A549 treated with AZD2906 at 1 μM for 4 hours (cell line): ENCODE measurements around the gene SLAMF7. TPM values are rescaled to one million over a fixed set of nuclear protein-coding genes. Genes with fewer than 3 reads are reported as not detected.

Source experiments
- total RNA-seq: library from RNA; stranded (reverse); fragments of 200-300 nt; extraction: Qiagen RNA extraction; gene quantifications from 5 replicates; pipeline ENCODE4 v1.2.3, GENCODE V29; 2022

SLAMF7 gene, protein sequence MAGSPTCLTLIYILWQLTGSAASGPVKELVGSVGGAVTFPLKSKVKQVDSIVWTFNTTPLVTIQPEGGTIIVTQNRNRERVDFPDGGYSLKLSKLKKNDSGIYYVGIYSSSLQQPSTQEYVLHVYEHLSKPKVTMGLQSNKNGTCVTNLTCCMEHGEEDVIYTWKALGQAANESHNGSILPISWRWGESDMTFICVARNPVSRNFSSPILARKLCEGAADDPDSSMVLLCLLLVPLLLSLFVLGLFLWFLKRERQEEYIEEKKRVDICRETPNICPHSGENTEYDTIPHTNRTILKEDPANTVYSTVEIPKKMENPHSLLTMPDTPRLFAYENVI
- total RNA-seq, result 1.0 to 2.2 TPM (median 1.6 TPM) in 5 replicates

DNA sequence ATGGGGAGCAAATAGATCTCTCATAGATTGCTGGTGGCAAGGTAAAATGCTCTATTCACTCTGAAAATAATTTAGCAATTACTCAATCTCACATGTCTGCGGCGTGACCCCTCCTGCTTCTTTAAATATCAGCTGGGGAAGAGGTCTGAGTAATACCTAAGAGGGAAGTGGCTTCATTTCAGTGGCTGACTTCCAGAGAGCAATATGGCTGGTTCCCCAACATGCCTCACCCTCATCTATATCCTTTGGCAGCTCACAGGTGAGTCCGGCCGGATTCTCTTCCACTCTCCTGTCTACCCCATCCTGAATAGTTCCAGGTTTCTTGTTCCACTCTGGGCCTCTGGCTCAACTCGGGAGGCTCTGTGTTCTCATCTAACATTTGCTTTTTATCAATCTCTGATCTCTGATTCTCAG lies at the start of gene SLAMF7:
Gene SLAMF7, plus strand, starts transcription at position 150 of the 414 bp plus-strand sequence. Its CDS starts 55 bp downstream, at position 205.

DNA sequence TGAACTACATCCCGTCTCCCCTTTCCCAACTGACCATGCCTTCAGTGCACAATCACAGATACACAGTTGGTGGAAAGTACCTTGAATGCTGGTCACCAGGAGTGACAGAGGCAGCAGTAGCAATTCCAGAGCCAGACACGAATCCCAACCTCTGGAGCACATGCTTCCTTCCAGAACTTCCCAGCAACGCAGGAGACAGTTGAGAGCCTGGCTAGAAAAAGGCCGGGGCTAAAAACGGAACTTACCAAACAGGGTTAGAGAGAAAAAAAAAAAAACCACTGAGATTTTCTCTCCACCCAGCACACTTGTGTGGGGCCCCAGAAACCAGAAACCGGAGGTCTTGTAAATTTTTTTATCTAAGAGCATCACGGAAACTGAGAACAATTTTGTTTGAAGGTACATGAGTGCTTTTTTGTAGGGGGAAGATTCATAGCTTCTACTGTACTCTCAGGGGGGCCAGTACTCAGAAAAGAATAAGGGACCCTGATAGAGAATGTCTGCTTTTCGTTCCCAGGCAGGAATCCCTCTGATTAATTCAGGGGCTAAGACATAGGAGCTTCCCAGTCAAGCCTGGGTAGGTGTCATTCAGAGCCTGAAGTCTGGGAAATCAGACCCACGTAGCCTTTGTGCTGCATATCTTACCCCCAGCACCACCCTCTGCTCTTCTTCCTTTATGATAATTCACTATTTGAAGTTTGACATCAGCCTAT lies 27.3 kb upstream of the SLAMF7 start, which contains the start of gene CD48:
Gene CD48, minus strand, starts transcription at position 221 of the 710 bp plus-strand sequence. Its CDS starts 59 bp downstream, at position 162.

DNA sequence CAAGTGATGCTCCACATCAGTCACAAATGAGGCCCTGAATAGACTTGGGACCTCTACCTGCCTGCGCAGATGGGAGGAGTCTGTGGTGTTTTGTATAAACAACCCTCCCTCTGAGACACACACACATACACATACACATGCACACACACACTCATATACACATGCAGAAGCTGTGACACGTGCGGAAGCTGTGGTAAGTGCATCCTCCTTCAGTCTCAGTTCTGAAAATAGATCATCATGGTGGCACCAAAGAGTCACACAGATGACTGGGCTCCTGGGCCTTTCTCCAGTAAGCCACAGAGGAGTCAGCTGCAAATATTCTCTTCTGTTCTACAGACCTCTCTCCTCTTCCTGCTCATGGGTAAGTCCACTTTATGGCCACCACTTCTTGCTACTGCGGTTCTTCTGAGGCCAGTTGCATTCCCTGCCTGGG lies 56.9 kb downstream of the SLAMF7 start, which contains the start of gene LY9:
Gene LY9, plus strand, starts transcription at position 224 of the 433 bp plus-strand sequence. Its CDS starts 14 bp downstream, at position 238.

Other genes starting within 250 kb of the SLAMF7 start
- not detected in 5 replicates for gene SLAMF6, start 216.0 kb upstream of the SLAMF7 start, total RNA-seq
- gene CD84, start 159.8 kb upstream of the SLAMF7 start, total RNA-seq, result not detected in 5 replicates
- gene SLAMF1, start 92.2 kb upstream of the SLAMF7 start, total RNA-seq, result not detected in 5 replicates
- gene CD48, start 27.4 kb upstream of the SLAMF7 start, total RNA-seq, result not detected in 5 replicates
- gene LY9, start 56.9 kb downstream of the SLAMF7 start, total RNA-seq, result 0.12 to 0.23 TPM (median 0.15 TPM) in 5 replicates
- not detected in 5 replicates for gene CD244, start 123.6 kb downstream of the SLAMF7 start, total RNA-seq
- gene ITLN1, start 145.9 kb downstream of the SLAMF7 start, total RNA-seq, result not detected in 5 replicates
- 0.64 to 0.98 TPM (median 0.83 TPM) in 5 replicates for gene ITLN2, start 215.6 kb downstream of the SLAMF7 start, total RNA-seq